Brain microvascular endothelial cell (primary cell): ENCODE results near the gene CDK5RAP2.

Experiments
- DNase-seq: peaks from one replicate; pipeline ENCODE4 v3.0.0-alpha.2; 2020
- H3K27ac ChIP-seq: fragments of 250-450 bp; sonication (Bioruptor Pico); 2 replicates; pipeline ENCODE4 v1.5.1; 2020; ENCODE audit warnings: mild to moderate bottlenecking, moderate library complexity
- H3K27me3 ChIP-seq: fragments of 250-450 bp; sonication (Bioruptor Pico); replicated peaks from 2 replicates; pipeline ENCODE4 v1.5.1; 2020; ENCODE audit warnings: mild to moderate bottlenecking
- H3K36me3 ChIP-seq: fragments of 250-450 bp; sonication (Bioruptor Pico); replicated peaks from 2 replicates; pipeline ENCODE4 v1.5.1; 2020; ENCODE audit warnings: mild to moderate bottlenecking
- H3K4me3 ChIP-seq: 2 replicates; pipeline ENCODE4 v1.5.1; 2011; ENCODE audit warnings: low read depth, mild to moderate bottlenecking, control low read depth, low read length, moderate library complexity
- in situ Hi-C: cut with HindIII; loops from 2 replicates; pipeline ENCODE4 v1.10.0; 2017; ENCODE audit warnings: low sequenced_read_pairs, low pct_ligation_motif_present
- TF ChIP-seq, protein P1 (sequence below): IDR thresholded peaks from 2 replicates; pipeline ENCODE4 v1.5.1; 2011; ENCODE audit warnings: low read depth, mild to moderate bottlenecking, moderate library complexity, low read length, control low read depth, inconsistent platforms; ENCODE audit errors: missing control alignments

CDK5RAP2 gene

GRCh38 chr9:120438836-120439546, 141.0 kb downstream of the CDK5RAP2 start:
- no peaks in the 10 kb centered on the region for H3K36me3 ChIP-seq
- no peak overlapping the region for H3K4me3 ChIP-seq
- H3K27me3 ChIP-seq = no peaks in the 10 kb centered on the region
- in situ Hi-C loops = no loop called here
- no peak for DNase-seq
- TF ChIP-seq, protein P1, sequence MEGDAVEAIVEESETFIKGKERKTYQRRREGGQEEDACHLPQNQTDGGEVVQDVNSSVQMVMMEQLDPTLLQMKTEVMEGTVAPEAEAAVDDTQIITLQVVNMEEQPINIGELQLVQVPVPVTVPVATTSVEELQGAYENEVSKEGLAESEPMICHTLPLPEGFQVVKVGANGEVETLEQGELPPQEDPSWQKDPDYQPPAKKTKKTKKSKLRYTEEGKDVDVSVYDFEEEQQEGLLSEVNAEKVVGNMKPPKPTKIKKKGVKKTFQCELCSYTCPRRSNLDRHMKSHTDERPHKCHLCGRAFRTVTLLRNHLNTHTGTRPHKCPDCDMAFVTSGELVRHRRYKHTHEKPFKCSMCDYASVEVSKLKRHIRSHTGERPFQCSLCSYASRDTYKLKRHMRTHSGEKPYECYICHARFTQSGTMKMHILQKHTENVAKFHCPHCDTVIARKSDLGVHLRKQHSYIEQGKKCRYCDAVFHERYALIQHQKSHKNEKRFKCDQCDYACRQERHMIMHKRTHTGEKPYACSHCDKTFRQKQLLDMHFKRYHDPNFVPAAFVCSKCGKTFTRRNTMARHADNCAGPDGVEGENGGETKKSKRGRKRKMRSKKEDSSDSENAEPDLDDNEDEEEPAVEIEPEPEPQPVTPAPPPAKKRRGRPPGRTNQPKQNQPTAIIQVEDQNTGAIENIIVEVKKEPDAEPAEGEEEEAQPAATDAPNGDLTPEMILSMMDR = peak; percentile 83
- H3K27ac ChIP-seq = no peak overlapping the region

GRCh38 chr9:120438111-120438510, 141.9 kb downstream of the CDK5RAP2 start:
- no peak for DNase-seq
- Histone ChIP-seq H3K36me3 (no peaks in the 10 kb centered on the region), H3K4me3 (no peak overlapping the region), H3K27ac (no peak overlapping the region), H3K27me3 (no peaks in the 10 kb centered on the region)
- in situ Hi-C loops = no loop called here
- TF ChIP-seq, protein P1 = no peak

GRCh38 chr9:120436983-120437475, 142.9 kb downstream of the CDK5RAP2 start:
- Histone ChIP-seq H3K27ac (no peak overlapping the region), H3K36me3 (no peaks in the 10 kb centered on the region), H3K27me3 (no peaks in the 10 kb centered on the region), H3K4me3 (no peak overlapping the region)
- in situ Hi-C loops = no loop called here
- TF ChIP-seq, protein P1 = no peak
- no peak for DNase-seq

DNA sequence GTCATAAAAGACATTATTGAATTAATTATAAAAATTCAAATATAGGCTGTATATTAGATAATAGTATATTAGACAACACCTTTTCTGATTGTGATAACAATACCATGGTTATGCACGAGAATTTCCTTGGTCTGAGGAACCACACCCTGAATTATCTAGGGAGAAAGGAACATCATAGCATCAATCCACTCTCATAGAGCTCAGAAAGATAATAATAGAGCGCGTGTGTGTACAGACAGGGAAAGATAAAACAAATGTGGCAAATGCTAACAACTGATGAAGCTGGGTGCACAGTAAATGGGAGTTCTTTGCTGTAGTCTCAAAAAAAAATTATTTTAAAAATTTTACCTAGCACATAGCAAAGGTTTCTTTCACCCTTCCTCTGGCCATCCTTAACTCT, 143.5 kb downstream of the CDK5RAP2 start:
- TF ChIP-seq, protein P1 = no peak
- in situ Hi-C loops = no loop called here
- no peaks in the 10 kb centered on the region for H3K36me3 ChIP-seq

DNA sequence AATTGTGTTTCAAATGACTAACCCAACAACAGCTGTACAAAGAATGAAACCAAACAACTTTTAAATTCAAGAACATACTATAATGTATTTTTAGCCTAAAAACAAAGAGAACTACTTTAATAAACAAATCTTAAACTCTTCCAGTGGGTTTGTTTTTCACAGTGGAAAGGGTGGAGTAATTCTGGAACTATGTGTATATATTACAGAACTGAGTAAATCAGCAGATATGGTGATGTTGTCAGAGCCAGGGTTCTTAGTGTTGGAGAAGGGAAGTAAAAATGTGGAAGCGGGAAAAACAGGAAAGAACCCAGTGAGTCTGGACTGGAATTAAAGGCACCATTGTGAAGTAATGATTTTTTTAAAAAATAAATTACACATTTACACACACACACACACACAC, 144.9 kb downstream of the CDK5RAP2 start:
- no peak for DNase-seq
- H3K27ac ChIP-seq = peak overlapping the region; percentile 26
- TF ChIP-seq, protein P1 = no peak
- no peaks in the 10 kb centered on the region for H3K36me3 ChIP-seq
- in situ Hi-C loops = no loop called here
- no peaks in the 10 kb centered on the region for H3K27me3 ChIP-seq
- H3K4me3 ChIP-seq = no peak overlapping the region

More for the DNA sequence above, 143.5 kb downstream of the CDK5RAP2 start:
- Histone ChIP-seq H3K4me3 (no peak overlapping the region), H3K27me3 (no peaks in the 10 kb centered on the region), H3K27ac (no peak overlapping the region)
- DNase-seq = no peak

DNA sequence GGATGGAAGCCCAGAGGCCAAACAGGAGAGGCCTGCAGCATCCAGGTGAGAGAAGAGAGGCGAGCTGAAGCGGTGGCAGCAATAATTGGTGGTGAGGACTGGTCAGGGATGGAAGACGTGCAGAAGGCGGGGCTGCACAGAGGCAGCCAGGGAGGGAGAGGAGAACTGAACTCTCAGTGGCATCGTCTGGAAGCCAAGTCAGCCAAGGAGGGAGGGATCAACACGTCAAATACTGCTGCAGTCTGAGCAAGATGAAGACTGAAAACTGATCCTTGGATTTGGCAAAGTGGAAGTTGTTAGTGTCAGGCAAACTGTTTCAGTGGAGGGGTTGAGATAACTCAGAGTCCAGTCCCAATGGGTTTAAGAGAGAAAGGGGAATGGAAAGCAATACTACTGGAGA, 145.4 kb downstream of the CDK5RAP2 start:
- no peaks in the 10 kb centered on the region for H3K36me3 ChIP-seq
- in situ Hi-C loops = no loop called here
- H3K4me3 ChIP-seq = no peak overlapping the region
- H3K27ac ChIP-seq = peak overlapping the region; percentile 26
- DNase-seq = peak; percentile 52
- no peaks in the 10 kb centered on the region for H3K27me3 ChIP-seq
- TF ChIP-seq, protein P1 = no peak
